Coronary artery (tissue), 2 donors: ENCODE results near the gene ERG28.

Source experiments
- DNase-seq: peaks from one replicate; pipeline ENCODE4 v3.0.0-alpha.2; 2017; ENCODE audit warnings: low spot score
- H3K27ac ChIP-seq, 2 donors: fragments of 200-600 bp; sonication (generic); one replicate each; pipeline ENCODE4 v1.5.1; 2016 to 2019
- H3K4me3 ChIP-seq: fragments of 200-600 bp; sonication (generic); 2 replicates; pipeline ENCODE4 v1.5.1; 2016; ENCODE audit warnings: mild to moderate bottlenecking, moderate library complexity
- CTCF ChIP-seq: fragments of 200-600 bp; sonication (generic); IDR thresholded peaks from one replicate; pipeline ENCODE4 v1.5.1; 2019; ENCODE audit warnings: antibody characterized with exemption

The ERG28 gene

GRCh38 chr14:75626863-75627262 is 33.8 kb downstream of the ERG28 start:
- no peak overlapping the region for H3K27ac ChIP-seq
- no peak for DNase-seq
- no peak overlapping the region for H3K4me3 ChIP-seq
- no peak for TF ChIP-seq CTCF

GRCh38 chr14:75626396-75626795 is 34.3 kb downstream of the ERG28 start:
- no peak overlapping the region for H3K4me3 ChIP-seq
- no peak overlapping the region for H3K27ac ChIP-seq
- no peak for TF ChIP-seq CTCF
- no peak for DNase-seq

- no peak for TF ChIP-seq CTCF
- H3K27ac ChIP-seq = no peak overlapping the region
- no peak overlapping the region for H3K4me3 ChIP-seq
Observed at GRCh38 chr14:75625034-75625433, 35.6 kb downstream of the ERG28 start.

GRCh38 chr14:75619548-75619947 is 41.1 kb downstream of the ERG28 start:
- Histone ChIP-seq H3K27ac (no peak overlapping the region), H3K4me3 (no peak overlapping the region)
- no peak for TF ChIP-seq CTCF
- no peak for DNase-seq

More at GRCh38 chr14:75625034-75625433, 35.6 kb downstream of the ERG28 start:
- DNase-seq = no peak

GRCh38 chr14:75615200-75615599 is 45.5 kb downstream of the ERG28 start:
- H3K27ac ChIP-seq = peak overlapping the region in 1 of 2 donors; percentile 57
- H3K4me3 ChIP-seq = no peak overlapping the region
- DNase-seq = no peak
- no peak for TF ChIP-seq CTCF

- Histone ChIP-seq H3K27ac (no peak overlapping the region), H3K4me3 (no peak overlapping the region)
- no peak for DNase-seq
- TF ChIP-seq CTCF = no peak
Observed at GRCh38 chr14:75614179-75614578, 46.5 kb downstream of the ERG28 start.

- no peak overlapping the region for H3K27ac ChIP-seq
- no peak for TF ChIP-seq CTCF
- DNase-seq = no peak
- H3K4me3 ChIP-seq = no peak overlapping the region
Observed at GRCh38 chr14:75612157-75612556, 48.5 kb downstream of the ERG28 start.
